ENCODE measurements around the gene RANBP17.

RANBP17 gene

DNA sequence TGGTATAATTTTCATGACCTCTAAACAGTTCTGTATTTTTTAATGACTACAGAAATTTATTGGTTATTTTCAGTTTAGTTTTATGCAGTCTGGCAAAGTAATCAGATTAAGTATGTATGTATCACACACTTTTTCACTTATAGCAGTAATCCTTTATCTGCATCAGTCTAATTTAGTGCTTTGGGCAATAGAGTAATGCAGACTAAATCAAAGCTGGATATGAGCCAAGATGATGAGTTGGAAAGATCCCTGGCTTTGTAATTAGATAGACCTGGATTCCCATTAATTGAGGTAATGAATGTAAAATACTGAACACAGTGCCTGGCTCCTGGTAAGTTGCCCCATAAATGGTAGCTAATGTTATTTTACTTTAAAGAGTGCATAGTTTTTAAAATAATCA, 231.8 kb downstream of the RANBP17 start:
- no peak for DNase-seq (ENCODE audit: low spot score)

DNA sequence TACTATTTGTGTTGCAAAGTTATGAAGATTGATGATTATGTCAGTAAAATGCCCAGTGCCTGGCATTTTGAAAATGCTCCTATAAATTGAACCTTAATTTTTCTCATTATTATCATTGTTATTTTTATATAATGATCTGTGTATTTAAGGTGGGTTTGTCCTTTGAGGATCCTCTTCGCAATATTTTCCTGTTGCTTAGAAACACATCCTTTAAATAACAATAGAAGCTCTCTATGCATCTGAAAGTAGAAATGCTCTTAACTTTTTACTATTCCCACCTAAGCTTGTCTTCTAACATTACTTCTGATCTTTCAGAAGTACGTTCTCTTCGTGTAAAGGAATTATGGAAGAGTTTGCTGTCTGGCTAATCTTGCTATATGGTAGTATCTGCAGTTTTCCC, 232.5 kb downstream of the RANBP17 start:
- no peak for DNase-seq (ENCODE audit: low spot score)

DNA sequence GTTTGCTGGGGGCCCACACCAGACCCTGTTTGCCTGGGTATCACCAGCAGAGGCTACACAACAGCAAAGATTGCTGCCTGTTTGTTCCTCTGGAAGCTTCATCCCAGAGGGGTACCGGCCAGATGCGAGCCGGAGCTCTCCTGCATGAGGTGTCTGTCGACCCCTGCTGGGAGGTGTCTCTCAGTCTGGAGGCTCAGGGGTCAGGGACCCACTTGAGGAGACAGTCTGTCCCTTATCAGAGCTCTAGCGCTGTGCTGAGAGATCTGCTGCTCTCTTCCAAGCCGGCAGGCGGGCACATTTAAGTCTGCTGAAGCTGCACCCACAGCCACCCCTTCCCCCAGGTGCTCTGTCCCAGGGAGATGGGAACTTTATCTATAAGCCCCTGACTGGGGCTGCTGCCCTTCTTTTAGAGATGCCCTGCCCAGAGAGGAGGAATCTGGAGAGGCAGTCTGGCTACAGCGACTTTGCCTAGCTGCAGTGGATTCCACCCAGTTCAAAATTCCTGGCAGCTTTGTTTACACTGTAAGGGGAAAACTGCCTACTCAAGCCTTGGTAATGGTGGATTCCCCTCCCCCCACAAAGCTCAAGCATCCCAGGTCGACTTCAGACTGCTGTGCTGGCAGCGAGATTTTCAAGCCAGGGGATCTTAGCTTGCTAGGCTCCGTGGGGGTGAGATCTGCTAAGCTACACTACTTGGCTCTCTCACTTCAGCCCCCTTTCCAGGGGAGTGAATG, 241.2 kb downstream of the RANBP17 start:
- DNase-seq (ENCODE audit: low spot score): no peak

DNA sequence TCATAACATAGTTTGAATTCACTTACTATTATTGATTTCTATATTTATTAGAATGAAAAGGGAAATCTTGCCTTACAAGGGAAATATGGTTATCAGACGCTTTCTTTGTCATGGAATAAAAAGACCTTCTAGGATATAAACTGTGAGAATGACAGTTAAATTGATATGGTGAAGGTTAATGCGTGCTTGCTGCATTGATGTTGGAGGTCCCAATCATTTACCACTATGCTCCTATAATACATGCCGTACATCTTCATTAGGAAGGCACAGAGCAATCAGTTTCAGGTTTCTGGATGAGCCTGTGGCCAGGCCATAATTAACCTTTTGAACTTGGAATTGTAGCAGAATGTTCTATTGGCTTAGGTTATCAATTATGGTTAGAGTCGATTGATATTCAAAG, 245.9 kb downstream of the RANBP17 start:
- DNase-seq (ENCODE audit: low spot score): no peak

DNA sequence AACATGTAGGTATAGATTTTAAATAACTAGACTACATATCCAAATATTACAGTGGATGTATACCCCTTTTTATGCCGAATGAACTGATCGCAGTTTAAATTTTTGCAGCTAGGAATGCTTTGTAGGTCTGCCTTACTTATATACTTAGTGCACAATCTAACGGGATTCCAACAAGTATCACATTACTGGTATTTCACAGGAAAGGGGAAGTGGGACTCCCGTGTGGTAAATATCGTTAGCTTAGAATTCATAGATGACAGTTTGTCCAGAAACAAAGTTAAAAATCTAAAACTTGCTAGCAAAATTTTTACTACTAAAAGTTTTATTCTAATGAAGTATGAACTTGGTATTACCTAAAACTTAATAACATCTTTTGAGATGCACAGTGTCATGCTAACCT, 253.7 kb downstream of the RANBP17 start:
- no peak for DNase-seq (ENCODE audit: low spot score)

DNA sequence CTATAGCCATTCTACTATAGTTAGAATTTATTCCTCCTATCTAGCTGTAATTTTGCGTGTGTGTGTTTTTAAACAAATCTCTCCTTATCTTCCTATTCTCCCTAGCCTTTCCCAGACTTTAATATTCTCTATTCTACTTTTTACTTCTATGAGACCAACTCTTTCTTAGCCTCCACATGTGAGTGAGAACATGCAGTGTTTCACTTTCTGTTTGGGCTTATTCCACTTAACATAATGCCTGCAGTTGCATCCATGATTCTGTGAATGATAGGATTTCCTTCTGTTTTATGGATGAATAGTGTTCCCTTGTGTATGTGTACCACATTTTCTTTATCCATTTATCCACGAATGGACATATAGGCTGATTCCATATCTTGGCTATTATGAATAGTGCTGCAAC, 254.9 kb downstream of the RANBP17 start:
- no peak for DNase-seq (ENCODE audit: low spot score)

DNA sequence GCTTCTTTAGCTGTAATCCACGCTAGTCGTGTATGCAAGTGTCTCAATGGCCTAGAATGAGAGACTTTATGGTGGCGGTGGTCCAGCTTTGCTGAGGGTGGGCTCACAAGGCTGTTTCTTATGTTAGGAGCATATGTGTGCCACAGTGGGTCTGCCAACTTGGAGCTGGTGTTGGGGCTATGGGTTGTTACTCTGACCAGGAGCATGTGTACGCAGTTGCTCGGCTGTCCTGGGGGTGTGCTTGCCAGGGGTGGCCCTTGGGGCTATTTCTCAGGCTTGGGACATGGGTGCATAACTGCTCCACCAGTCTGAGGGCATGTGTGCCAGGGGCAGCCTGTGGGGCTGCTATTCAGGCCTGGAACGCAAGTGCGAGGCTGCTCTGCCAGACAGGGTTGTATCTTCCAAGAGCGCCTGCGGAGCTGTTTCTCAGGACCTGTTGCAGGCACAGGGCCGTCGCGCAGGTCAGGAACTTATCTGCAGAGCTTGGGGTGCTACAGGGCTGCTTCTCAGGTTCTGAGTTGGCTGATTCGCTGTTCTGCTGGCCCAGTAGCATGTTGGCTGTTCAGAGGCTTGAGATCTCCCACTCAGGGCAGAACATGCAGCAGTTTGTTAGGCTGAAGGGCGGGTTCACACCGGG, 259.3 kb downstream of the RANBP17 start:
- no peak for DNase-seq (ENCODE audit: low spot score)

DNA sequence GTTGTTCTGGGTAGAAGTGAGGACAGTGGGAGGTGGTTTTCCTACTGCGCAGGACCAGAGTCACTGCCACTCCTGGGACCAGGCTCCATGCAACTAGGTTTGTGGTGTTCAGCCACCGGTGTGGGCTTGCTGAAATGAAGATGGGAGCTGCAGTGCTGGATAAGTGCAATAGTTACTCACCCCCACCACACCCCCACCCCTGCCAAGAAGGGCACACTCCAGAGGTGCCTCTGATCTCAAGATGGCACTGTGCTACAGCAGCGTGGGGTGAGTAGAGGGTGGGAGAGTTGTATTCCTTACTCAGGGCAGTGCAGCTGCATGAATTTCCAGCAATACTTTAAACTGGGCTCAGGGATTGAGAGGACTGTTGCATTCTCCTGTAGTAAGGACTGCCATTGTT, 259.8 kb downstream of the RANBP17 start:
- no peak for DNase-seq (ENCODE audit: low spot score)

DNA sequence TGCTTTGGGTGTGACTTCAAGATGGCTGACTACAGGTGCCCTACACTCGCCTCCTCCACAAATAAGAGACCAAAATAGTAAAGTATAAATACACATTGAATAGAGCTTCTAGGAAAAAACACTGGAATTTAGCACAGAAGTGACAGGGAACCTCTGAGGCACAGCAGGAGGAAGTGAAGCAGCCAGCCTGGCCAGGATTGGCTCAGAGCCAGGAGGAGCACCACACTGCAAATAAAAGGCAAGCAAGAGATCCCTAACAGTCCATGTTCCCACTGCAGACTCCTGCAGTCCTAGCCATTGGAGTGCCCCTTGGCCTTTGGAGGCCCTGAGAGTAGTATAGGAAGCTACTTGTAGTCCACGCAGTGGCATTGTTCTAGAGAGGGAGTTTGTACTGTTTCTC, 260.6 kb downstream of the RANBP17 start:
- DNase-seq (ENCODE audit: low spot score): no peak

DNA sequence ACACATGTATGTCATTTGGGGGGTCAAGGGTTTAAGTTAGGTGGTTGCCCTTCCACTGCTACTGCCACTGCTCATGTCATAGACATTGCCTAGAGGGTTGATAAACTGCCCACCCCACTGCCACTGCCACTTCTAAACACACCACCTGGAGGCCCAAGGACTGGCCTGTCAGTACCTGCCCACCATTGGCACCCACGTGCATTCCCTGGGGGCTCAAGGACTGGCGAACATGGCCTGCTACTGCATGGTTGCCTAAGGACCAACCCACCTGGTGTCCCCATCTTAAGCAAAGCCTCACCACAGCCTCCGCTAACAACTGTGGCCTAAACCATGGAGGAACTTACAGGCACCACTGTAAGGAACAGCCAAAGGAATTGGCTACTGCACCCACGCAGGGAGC, 261.6 kb downstream of the RANBP17 start:
- no peak for DNase-seq (ENCODE audit: low spot score)

DNA sequence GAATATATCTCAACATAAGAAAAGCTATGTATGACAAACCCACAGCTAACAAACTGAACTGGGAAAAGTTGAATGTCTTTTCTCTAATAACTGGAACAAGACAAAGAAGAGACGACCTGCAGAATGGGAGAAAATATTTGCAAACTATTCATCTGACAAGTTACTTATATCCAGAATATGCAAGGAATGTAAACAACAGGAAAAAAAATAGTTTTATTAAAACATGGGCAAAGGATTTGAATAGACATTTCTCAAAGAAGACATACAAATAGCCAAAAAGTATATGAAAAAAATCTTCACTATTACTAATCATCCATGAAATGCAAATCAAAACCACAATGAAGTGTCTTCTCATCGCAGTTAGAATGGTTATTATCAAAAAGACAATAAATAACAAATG, 265.5 kb downstream of the RANBP17 start:
- no peak for DNase-seq (ENCODE audit: low spot score)

DNA sequence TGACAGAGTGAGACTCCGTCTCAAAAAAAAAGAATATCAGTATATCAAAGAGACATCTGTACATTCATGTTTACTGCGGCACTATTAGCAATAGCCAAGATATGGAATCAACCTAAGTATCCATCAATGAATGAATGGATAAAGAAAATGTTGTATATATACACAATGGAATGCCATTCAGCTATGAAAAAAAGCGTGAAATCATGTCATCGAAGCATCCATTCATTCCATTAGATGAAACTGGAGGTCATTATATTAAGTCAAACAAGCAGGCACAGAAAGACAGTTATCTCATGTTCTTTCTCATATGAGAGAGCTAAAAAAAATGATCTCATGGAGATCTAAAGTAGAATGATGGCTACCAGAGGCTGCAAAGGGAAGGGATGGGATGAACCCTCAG, 266.3 kb downstream of the RANBP17 start:
- no peak for DNase-seq (ENCODE audit: low spot score)

DNA sequence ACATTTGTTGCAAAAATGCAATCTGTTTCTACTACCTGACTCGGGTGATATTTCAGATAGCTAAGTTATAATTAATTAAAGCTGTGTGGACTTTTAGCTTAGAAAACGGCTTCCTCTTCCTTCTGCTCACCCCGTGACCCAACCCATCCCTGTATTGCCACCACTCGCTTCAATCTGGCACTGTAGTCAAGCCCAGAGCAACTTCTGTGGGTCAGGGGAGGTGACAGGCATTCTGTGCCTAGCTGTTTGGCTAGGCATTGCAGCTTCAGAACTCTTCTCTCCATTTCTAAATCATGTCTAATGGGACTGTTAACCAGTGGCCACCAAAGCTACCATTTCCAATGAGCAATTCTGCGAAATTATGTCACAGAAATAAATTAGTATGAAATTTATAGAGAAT, 267.5 kb downstream of the RANBP17 start:
- no peak for DNase-seq (ENCODE audit: low spot score)

DNA sequence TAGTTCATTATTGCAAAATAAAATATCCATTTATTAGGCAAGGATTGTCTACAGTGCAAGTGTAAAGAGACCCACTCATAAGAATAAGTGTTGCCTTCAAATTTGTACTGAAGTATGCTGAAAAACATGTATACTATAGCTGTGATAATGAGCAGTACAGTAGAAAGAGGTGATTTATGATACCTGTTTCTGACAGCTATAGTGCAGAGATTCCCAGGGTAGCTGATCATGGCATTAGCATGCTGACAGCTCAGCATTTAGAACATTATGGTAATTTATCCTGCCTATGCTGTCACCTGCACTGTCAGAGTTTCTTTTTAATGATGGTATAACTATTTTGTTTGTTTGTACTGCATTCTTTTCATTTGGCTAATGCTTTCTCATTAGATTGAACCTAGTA, 269.7 kb downstream of the RANBP17 start:
- no peak for DNase-seq (ENCODE audit: low spot score)

DNA sequence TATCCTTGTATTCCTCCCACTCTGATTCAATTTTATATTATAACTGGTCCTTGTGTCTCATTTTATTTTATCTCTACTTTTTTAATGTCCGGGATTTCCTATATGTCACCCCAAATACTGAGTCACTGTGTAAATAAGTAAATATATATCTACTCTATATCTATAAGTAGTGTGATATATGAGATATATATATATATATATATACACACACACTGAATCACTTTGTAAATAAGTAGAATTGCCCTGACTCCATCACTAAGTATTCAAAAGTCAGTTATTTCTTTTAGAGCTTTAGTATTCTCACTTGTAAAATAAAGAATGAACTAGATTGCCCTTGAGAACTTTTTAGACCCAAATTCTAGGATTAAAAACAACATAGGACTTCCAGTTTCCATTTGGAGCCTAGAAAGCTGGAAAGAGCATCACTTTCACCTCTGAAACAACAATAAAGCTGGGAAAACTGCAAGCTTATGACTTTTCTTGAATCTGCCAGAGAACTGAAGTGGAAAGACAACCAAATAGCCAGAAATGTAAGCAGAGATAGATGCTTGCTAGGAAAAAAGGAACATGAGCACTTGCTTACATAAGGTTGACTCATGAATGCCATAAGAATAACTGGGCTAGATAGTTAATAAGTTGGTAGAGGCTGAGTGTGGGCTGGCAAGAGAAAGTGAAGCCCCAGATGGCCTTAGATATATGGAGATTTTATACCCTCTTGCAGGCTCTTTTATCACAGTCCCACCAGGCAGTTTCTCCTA, 276.1 kb downstream of the RANBP17 start:
- no peak for DNase-seq (ENCODE audit: low spot score)

DNA sequence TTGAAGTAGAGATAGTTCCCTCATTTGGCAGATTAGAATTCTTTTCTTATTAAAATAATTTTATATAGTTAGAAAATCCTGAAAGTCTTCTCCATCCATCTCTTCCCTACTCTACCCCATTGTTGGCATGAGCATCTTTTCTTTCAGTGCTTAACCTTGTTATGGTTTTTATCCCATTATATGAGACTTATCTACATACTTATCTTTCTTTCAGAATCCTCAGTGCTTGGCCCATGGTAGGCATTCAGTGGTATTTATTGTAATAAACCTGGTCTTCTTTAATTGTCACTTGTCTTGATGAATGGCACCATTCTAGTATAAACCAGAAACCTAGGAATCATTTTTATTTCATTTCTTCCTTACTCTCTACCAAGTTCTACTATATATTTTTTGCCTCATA, 277.4 kb downstream of the RANBP17 start:
- DNase-seq (ENCODE audit: low spot score): no peak

DNA sequence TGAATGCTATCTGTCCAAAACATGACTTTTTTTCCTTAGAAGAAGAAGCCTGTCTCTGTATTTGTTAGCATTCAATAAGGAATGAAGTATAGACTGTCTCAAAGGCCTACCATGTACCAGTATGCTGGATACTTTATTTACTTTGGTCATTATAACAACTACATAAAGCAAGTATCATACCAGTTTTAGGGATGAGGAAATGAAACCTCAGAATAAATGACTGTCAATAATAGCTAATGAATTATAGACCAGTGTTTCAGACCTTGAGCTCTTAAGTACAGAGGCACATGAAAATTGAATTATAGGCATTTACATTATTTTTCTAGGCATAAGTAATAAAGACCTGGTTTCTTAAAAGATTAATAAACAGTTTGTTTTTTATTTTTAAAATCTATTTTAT, 280.8 kb downstream of the RANBP17 start:
- DNase-seq (ENCODE audit: low spot score): no peak

DNA sequence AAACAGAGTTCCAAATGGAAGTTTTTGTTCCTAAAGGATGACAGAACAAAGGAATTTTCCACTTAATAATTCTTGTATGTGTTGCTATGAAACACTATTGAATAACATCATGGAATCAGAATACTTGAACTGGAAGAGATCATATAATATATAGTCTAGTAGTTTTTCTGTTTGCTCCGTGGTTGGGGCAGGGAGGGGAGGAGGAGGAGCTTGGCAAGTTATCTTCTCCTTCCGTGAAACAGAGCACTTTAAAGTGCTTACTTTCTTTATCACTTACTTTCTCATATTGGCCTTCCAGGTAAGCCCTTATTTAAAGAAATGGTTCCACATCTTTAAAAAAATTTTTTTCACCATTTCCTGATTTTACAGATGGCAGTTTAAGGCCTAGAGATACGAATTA, 281.4 kb downstream of the RANBP17 start:
- no peak for DNase-seq (ENCODE audit: low spot score)

DNA sequence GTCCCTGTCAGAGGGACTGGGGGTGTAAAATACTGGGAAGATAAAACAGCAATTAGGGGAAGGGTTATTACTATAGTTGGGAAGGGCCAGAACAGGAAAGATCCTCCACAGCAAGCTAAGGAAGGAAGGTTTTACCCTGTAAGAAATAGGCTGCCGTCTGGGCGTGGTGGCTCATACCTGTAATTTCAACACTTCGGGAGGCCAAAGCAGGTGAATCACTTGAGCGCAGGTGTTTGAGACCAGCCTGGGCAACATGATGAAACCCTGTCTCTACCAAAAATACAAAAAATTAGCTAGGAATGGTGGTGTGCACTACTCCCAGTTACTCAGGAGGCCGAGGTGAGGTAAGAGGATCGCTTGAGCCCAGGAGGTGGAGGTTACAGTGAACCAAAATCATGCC, 282.1 kb downstream of the RANBP17 start:
- no peak for DNase-seq (ENCODE audit: low spot score)

DNA sequence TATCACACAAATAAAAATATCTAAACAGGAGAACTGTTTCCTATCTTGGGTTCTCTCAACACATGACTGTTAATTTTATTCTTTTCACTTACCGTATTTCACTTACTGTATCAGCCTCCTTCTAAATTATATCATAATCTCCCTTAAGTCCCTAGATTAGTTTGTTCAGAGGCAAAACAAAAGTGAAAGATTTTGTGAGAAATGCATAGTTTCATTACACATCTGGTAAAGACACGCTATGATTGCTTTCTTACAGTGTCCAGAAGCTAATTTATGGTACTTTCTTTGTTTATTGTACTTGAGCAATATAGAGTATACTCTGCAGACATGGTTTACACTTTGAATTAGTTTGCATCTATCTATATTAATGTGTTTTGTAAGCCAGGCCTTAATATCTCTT, 287.5 kb downstream of the RANBP17 start:
- no peak for DNase-seq (ENCODE audit: low spot score)

DNA sequence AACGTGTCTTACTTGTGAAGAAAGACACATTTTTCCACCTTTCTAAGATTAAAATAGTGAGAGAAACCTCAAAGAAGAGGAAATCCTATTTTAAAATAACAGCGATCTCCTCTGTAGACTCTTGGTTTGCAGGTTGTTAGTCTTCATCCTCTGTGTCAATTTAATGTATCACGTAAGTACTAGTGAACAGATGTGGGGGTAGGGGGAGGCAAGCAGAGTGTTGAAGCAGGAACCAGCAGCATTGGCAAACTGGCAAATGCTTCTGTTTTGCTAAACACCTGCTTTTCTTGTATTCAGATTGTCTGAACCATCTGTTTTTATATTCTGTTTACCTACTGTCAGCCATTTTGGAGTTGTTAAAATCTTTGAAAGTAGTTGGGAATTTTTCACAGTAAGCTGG, 288.0 kb downstream of the RANBP17 start:
- DNase-seq (ENCODE audit: low spot score): no peak

DNA sequence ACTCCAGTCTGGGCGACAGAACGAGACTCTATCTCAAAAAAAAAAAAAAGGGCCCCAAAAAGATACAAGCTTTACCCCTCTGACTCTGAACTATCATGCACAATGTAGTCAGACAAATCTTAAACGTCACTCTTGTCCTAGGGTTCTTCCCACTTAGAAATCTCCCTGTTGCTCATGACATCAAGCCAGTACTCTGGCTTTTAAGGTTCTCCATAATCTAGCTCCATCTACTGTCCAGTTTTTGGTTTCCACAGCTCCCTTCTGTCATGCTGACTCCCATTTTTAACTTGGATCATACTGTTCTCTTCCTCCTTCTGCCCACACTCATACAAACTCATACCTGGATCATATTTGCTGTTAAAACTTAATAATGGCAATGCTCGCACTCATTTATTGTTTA, 290.6 kb downstream of the RANBP17 start:
- DNase-seq (ENCODE audit: low spot score): no peak

DNA sequence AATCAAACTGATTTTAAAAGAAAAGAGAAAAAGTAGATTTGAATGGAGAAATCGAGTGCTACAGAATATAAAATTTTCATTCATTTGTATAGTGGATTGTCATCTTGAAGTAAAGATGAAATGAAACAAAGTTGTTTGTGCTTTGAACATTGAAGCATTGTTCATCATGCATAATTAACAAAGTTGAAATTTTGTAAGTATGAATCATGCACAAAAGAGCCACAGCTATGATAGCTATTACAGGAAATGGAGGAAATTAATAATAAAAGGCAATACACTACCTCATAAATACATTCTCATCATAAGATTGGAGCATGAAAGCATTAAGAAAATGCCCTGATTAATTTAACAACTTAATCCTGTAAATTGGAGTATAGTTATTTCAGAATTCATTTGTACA, 293.8 kb downstream of the RANBP17 start:
- no peak for DNase-seq (ENCODE audit: low spot score)
